ENCODE measurements around the gene RNF215.

The RNF215 gene

DNA sequence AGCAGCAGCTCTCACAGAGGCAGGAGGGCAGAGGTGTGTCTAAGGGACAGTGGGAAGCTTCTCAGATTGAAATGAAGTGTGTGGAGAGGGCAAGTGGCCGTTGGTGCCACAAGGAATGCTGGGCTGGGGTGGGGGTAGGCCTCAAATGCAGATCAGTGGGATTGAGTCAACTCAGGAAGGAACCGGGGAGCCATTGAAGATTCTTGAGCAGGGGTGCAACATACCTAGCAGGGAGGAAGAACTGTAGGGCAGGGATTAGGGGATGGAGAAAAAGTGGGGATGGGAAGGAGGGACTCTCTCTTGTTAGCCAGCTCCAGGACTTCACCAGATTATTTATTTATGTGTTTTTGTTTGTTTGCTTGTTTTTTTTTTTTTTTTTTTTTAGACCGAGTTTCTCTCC lies 6.7 kb upstream of the RNF215 start:
- no peak for DNase-seq (ENCODE audit: low spot score)

DNA sequence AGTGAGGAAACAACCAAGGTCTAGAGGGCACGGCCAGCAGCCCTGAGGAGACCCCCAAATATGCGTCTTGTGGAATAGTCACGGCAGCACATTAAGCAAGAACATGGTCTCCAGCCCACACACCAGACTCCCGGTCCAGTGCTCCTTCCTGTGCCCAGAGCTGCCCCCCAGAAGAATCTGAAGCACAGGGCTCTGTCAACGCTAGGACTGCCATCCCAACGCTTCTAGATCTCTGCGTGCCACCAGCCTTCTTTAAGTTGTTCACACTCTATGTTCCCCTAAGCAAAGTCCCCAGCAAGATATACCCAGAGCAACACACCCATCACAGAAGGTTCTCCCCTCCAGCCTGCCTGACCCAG lies 6.1 kb upstream of the RNF215 start:
- DNase-seq (ENCODE audit: low spot score): no peak

DNA sequence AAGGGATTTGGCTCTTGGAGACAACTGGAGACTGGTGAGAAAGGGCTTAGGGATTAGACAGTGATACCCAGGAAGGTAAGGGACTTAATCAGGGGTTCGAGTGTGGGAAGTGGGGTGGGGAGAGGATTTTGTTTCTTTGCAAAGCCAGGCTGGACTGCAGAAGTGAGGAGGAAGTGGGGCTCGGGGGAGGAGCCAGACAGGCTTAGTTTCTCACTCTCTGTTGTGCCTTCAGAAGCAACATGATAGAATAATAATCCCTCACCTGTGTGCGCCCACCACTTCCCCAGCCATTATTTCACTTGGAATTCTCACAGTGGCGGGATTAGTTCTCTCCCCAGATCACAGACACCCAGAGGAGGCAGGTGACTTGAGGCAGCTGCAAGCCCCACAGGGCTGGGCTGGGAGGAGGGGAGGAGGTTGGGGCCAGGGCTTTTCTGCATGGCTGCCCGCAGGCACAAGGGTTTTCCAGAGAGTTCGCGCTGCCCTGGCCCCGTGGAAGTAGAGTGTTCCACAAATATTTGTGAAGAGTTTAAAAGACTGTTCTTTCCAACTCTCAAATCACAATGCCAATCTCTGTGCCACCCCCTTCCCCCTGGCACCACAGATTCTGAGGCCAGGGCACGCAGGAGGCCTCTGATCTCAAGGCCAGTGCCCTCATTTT lies 5.6 kb upstream of the RNF215 start:
- DNase-seq (ENCODE audit: low spot score): no peak

DNA sequence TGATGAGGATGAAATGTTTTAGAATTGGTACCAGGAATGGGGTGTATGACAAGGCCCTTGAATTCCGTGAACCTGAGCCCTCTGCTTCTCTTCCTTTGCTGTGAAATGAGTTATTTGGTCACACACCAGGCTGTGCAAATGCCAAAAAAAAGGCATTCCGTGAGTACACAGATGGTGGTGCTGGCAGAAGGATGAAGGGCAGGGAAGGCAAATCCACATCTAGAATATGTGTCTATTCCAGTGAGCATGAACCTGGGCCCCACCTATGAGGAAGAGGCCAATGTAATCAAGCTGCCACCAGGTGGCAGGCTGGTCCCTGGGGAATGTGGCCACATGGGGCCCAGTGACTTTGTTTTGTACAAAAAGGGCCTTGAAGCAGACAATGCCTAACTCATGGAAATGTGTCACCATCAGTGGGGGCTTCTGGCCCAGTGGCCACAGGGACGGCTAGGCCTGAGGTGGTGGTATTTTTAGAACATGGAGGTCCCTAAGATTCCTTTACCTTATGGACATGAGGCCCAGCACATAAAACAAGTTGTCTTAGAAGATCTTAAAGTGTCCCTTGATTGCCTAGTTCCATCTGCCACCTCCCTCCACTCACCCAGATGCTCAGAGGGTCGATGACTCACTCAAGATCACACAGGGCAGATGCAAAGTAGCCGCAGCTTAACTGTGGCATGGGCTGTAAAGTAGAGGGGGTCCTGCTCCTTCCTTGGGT lies 3.9 kb upstream of the RNF215 start:
- peak; percentile 75 for DNase-seq (ENCODE audit: low spot score)

DNA sequence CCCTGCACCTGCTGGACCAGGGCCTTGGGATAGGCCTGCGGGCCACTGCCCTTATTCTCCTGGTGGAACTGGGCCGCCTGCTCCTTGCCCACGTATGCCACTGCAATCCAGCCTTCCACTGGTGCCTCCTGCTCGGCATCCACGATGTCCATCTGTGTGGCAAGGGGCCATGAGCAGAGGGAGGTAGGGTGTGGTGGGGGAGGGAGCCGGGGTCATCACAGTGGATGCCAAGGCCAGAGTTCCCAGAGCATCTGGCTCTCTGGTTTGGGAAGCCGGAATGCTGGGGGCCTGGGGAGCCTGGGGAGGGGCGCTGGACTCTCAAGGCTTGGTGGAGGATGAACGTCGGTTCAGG lies 627 bp downstream of the RNF215 start:
- DNase-seq (ENCODE audit: low spot score): no peak

DNA sequence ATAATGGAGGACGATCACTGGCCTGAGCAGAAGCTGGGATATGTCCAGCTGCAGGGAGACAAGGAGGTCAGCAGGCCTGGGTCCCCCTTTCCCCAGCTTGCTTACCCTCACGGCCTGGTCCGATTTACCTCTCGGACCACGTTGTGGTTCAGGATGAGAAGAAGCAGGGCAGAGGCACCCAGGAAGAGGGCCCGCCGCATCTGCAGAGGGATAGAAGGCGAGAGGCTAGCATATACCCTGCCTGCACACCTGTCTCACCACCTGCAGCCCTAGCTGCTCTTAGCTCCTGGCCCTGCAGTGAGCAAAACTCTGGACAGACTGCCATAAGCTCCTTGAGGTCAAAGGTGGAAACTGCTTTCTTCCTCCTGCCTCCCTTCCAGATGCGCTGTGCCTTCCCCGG lies 1.3 kb downstream of the RNF215 start:
- DNase-seq (ENCODE audit: low spot score): no peak

DNA sequence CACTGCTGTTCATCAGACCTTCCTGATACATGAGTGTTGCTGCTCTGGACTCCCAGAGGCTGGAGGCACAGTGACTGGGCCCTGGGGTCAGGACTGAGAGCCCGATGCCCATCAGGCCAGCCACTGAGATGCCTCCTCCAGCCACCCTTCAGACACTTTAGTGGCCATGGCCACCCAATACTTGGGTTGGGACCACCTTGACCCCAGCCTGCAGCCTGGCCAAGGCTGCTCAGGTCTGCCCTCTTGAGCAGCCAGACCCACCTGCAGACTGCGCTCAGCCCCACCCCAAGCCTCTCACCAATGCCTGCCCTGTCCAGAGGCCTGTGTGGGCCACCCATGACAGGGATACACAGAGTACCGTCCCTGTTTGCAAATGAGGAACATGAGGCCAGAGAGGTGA lies 4.2 kb downstream of the RNF215 start:
- DNase-seq (ENCODE audit: low spot score): no peak

DNA sequence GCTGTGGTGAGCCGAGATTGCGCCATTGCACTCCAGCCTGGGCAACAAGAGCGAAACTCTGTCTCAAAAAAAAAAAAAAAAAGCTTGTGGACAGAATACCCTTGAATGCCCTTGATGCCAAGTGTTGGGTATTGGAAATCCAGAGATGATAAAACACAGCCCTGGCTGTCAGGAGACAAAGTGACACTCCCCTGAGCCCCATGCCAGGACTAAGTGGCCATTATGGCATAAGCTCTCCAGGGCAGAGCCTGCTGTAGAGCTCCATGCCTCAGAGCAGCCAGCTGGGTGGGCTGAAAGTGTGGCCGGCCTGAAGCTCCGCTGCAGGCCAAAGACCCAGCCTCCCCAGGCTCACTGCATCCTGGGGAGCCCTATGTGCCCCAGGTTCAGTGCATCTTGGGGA lies 4.9 kb downstream of the RNF215 start:
- DNase-seq (ENCODE audit: low spot score): no peak

DNA sequence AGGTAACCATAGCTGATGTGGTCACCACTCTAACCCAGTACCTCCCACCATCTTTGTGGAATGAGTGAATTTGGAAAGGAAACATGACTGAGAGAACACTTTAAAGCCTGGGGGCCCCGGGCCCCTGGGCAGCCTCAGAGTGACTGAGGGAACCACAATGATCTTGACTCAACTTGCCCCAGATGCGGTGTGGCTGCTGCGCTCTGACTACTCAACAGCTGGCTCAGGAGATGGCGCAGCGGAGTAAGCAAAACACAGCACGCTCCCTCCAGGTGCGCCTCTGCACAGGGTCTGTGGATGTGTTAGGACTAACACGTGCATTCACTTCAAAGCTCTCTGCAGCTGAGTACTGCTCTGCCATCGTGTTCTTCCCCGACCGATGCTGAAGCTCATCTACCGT lies 5.9 kb downstream of the RNF215 start:
- no peak for DNase-seq (ENCODE audit: low spot score)

DNA sequence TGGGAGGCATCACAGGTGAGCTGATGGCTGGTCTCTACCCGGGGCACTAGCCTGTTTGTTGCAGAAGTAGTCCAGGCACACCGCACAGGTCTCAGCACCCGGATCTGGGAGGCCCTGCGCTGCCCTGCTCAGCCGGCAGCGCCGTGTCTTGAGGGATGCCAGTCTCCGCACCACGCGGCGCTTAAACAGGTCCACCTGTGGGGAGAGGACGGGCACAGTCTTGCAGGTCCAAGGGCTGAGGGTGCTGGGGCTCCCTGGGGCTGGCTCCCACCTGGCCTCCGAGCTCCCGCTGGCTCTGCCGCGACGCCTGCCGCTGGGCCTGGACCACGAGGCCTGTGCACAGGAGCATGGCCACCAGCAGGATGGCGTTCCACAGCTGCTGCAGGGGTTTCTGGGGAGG lies 7.2 kb downstream of the RNF215 start:
- DNase-seq (ENCODE audit: low spot score): no peak

DNA sequence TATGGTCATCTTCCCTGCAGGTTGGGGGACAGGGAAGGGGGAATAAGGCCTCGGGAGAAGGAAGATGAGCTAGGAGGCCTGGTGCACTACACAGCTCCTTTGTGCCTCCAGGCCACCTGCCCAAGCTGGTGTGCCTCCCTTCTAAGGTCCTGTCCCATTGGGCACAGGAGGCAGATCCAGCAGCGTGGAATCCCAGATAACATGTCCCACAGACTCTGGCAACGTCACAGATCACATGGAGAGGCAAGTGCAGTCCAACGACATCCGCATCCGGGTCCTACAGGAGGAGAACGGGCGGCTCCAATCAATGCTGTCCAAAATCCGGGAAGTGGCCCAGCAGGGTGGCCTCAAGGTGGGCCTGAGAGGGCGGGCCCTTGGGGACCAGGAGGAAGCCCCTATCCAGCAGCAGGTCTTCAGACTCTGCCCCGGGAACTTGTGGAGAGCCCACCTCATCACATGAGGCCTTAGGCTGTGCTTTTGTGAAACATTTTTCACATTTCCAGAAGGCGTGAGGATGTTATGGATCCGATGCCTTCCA lies 11.8 kb downstream of the RNF215 start:
- DNase-seq (ENCODE audit: low spot score): no peak

DNA sequence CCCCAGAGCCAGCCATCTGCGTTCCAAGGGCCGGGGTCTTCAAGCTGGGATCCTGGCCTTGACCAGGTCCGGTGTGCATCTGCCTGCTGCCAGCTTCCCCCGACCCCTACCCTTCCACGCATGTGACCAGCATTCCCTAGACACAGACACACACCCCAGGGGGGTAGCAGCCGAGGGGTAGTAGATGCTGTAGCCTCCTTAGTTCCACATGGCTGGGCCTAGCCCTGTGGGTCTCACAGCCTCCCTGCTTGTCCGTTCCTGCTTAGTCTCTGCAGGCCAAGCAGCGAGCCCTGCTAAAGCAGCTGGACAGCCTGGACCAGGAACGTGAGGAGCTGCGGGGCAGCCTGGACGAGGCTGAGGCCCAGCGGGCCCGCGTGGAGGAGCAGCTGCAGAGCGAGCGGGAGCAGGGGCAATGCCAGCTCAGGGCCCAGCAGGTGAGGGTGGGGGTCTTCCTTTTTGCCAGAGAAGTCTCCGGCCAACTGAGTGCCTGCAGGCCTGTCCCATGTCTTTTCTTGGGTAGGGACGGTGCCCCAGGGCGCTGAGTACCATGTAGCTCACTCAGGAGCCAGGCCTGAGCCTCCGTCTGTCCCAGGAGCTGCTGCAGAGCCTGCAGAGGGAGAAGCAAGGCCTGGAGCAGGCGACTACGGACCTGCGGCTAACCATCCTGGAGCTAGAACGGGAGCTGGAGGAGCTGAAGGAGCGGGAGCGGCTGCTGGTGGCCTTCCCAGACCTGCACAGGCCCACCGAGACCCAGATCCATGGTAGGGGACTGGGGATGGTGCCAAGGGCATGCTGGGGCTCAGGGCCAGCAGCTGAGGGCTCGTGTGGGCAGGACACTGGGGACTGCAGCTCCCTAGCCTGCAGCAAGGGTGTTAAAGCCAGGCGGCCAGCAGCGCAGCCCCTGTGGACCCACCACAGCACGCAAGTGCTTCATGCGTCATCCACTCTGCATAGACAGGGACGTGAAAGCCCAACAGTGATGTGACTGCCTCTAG lies 13.6 kb downstream of the RNF215 start:
- no peak for DNase-seq (ENCODE audit: low spot score)

DNA sequence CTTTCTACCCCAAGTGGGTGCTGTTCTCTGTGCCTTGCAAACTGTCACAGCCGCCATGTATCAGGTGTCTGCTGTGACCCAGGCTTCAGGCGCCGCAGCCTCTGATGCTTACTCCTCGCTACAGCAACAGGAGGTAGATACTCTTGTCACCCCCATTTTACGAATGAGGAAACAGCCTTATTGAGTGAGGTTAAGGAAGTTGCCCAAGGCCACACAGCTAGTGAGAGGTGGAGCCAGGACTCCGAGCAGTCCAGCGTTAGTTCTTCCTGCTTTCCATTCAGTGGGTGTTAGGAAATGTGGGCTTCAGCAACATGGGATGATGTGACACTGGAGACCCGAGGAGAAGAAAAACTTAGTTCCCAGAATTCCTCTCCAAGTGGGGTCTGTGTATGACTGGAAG lies 14.3 kb downstream of the RNF215 start:
- no peak for DNase-seq (ENCODE audit: low spot score)

DNA sequence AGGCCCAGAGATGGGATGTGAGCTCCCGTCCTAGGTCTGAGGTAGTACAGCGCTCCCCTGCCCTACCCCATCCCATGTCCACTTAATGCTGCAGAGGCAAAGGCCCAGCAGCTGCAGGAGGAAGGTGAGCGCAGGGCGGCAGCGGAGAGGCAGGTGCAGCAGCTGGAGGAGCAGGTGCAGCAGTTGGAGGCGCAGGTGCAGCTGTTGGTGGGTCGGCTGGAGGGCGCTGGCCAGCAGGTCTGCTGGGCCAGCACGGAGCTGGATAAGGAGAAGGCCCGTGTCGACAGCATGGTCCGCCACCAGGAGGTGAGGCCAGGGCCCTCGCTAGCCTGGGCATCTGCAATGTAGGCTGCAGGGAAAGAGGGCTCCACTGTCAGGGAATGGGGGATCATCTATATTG lies 15.2 kb downstream of the RNF215 start:
- no peak for DNase-seq (ENCODE audit: low spot score)

DNA sequence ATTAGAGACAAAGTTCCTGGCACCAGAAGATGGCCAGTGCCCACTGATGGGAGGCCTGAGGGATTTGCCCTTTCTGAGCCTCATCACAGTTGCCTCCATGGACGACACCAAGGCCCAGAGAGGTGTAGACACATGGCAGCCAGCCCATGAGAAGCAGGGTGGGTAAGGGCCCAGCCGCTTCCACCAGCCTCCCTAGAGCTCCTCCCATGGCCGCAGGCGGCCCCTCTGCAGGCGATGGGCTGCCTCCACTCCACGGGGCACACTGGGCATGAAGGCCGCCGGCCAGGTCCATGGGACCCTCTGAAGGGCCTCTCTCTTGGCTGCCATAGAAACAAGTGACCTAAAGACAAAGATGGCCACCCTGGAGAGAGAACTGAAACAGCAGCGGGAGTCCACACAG lies 15.9 kb downstream of the RNF215 start:
- DNase-seq (ENCODE audit: low spot score): no peak

DNA sequence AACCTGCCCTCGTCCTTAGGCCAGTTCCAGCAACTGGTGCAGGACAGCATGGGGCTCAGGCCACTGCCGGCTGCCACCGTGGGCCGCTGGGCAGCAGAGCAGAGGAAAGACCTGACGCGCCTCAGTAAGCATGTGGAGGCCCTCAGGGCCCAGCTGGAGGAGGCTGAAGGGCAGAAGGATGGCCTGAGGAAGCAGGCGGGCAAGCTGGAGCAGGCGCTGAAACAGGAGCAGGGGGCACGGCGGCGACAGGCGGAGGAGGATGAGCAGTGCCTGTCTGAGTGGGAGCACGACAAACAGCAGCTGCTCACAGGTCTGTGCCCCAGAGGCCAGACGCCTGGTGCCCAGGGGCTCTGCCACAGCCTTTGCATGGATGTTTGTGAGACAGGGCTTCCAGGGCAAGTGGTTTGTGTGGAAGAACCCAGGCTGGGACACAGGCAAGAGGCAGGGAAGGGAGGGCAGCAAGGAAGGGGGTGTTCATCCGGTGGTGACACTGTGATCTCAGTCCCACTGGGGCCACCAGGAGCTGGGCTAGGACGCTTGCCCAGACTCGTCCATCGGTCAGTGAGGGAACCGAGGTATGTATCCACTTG lies 16.5 kb downstream of the RNF215 start:
- DNase-seq (ENCODE audit: low spot score): no peak

DNA sequence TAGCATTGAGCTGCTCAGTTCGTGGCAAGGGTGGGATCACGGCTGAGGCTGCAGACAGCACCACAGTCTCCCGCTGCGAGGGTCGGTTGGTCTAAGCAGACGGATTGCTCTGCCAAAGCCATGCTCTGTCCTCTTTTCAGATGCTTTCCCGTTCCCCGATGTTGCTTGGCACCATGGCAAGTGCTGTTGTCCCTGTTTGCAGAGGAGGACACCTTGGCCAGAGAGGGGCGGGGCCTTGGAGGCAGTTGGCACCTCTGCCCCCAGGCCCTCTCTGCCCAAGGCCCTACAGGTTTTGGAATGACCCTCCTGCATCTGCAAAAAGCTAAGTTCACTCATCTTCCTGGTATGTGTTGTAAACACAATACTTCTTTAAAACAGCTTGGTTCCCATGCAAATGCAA lies 18.8 kb downstream of the RNF215 start:
- DNase-seq (ENCODE audit: low spot score): no peak

DNA sequence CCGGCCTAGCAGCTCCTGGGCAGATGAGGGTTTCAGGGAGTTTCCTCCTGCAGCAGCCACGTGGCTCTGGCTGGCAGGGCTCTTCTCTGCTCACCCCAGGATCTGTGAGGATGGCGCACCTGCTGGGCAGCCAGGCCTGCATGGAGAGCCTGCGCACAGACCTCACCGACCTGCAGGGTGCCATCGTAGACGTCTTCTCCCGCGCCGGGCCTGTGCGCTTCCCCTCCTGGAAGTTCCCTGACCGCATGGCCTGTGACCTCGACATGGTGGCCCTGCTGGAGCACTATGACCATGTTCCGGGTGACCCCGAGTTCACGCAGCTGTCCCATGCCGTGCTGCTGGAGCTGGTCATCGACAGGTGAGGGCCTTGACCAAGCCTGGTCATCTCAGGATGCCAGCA lies 21.3 kb downstream of the RNF215 start:
- no peak for DNase-seq (ENCODE audit: low spot score)

DNA sequence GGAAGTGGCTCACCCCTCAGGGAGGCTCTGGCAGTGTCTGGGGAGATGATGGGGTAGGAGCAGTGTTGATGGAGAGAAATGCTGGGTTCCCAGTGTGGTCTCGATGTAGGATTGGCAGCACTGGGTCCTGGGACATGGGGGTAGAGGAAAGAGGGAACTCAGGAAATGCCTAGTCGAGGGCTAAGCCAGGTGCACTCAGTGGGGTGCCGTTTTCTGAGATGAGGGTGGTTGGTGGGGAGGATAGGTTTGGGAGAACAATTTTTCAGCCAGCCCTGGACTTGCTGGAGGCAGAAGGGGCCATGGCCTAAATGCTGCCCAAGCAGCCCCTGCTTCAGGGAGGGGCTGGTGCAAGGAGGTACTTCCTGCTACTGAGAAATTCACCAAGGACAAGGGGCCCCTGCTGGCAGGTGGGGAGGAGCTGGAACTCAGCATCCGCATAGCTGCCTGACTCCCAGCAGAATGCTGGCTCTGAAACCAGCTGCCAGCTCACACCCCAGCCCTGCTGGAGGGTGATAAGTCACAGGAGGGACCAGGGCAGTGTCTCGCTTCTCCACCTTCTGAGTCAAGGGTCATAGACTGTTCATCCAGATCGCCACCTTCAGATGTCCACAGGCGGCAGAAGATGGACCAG lies 24.4 kb downstream of the RNF215 start:
- no peak for DNase-seq (ENCODE audit: low spot score)

DNA sequence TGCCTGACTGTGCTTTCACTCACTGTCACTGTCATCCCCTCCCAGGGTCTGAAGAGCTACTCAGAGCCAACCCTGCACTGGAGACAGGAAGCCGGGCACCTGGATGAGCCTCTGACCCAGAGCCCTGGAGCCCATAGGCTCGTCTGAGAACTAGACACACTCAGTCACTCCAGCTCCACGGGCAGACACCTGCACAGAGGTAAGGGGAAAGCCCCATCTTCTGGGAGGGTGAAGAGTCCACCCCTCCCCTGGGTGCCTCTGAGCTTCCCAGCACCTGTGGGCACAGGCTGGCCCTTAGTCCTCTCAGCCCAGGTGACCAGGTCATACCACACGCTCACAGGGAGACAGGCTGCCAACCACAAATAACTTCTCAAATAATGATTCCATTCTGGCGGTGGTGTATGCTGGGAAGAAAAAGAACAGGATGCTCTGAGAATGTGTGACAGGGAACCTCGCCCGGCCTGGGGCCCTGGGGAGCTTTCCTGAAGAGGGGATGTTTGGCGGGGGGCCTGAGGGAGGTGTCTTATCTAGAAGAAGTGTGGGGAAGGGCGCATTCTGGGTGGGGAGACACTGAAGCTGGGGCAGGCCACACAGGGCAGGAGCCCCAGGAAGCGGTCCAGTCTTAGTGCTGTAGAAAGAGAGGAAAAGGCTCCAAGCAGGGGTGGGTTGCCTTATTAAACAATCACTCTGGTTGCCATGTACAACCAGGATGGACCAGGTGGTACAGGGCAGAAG lies 25.1 kb downstream of the RNF215 start:
- DNase-seq (ENCODE audit: low spot score): no peak

DNA sequence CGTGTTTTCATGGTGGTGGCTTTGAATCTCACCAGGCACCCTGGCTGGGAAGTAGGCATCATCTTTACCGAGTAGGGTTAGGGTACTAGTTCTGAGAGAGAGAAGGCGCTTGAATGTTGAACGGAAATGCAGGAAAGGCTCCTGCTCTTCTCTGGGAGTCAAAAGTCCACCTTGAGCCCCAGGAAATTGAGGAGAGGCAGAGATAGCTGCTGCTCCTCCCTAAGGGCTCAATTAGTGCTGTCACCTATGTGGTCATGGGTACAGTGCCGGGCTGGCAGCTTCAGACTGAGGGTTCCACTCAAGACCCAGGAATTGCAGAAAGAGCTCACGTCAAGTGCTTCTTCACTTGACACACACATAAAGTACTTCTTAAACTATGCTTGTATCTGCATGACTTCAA lies 28.7 kb downstream of the RNF215 start:
- no peak for DNase-seq (ENCODE audit: low spot score)
